ENCODE measurements around the gene UBA6.

DNA sequence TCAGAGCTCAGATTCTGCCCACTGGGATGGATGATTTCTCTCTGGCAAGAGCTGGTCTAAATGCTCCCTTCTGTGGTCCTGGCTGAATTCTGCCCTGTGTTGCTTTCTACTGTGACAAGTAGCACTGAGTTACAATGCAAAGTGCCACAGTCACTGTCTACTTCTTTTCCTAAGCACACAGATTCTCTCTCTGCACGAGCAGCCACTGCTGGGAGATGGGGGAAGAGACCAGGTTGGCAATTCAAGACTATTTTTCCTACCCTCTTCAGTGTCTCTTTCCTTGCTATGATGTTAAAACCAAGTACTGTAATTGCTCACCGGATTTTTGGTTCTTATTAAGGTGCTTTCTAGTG is 97.0 kb downstream of the UBA6 start:
- TF ChIP-seq CTCF (IDR thresholded peaks at IDR 0.05) (no peak), POLR2A (IDR thresholded peaks at IDR 0.05) (no peak)

All from uterus (tissue), 2 donors.